HEK293T (cell line): Measurements from ENCODE around the gene HMGN1.

Experiments
- CTCF ChIA-PET: fragments of 350-600 bp; formaldehyde crosslinking; extraction: SDS; loops from one replicate; lab custom pipeline; 2021; ENCODE audit warnings: antibody characterized with exemption, inconsistent platforms; lab: Yijun Ruan, JAX
- POLR2A ChIA-PET: fragments of 350-600 bp; formaldehyde crosslinking; extraction: SDS; loops from one replicate; lab custom pipeline; 2020; ENCODE audit warnings: antibody characterized with exemption, inconsistent platforms; lab: Yijun Ruan, JAX
- DNase-seq: peaks from one replicate; pipeline ENCODE4 v3.0.0; 2012; ENCODE audit warnings: mixed read lengths; ENCODE audit errors: extremely low spot score
- ARNT ChIP-seq: fragments of 450-650 bp; IDR thresholded peaks from 2 replicates; pipeline ENCODE4 v1.6.1; 2017; ENCODE audit warnings: mild to moderate bottlenecking
- BHLHE40 ChIP-seq: fragments of 450-650 bp; IDR thresholded peaks from 2 replicates; pipeline ENCODE4 v1.6.1; 2016; ENCODE audit warnings: mild to moderate bottlenecking, moderate library complexity, borderline replicate concordance
- CTBP1 ChIP-seq: fragments of 450-650 bp; IDR thresholded peaks from 2 replicates; pipeline ENCODE4 v1.6.1; 2016; ENCODE audit warnings: borderline replicate concordance
- ELF4 ChIP-seq: fragments of 450-650 bp; IDR thresholded peaks from 2 replicates; pipeline ENCODE4 v1.6.1; 2017; ENCODE audit warnings: antibody characterized with exemption
- FOXA1 ChIP-seq: fragments of 450-650 bp; IDR thresholded peaks from 2 replicates; pipeline ENCODE4 v1.6.1; 2016; ENCODE audit warnings: mild to moderate bottlenecking
- FOXM1 ChIP-seq: fragments of 450-650 bp; IDR thresholded peaks from 2 replicates; pipeline ENCODE4 v1.6.1; 2017; ENCODE audit warnings: mild to moderate bottlenecking, borderline replicate concordance
- HDGF ChIP-seq: fragments of 450-650 bp; IDR thresholded peaks from 2 replicates; pipeline ENCODE4 v1.6.1; 2017; ENCODE audit warnings: antibody characterized with exemption, borderline replicate concordance
- L3MBTL2 ChIP-seq: fragments of 450-650 bp; conservative IDR thresholded peaks from 2 replicates; pipeline ENCODE4 v1.6.1; 2016; ENCODE audit warnings: mild to moderate bottlenecking
- LEF1 ChIP-seq: fragments of 450-650 bp; IDR thresholded peaks from 2 replicates; pipeline ENCODE4 v1.6.1; 2017; ENCODE audit warnings: mild to moderate bottlenecking, borderline replicate concordance
- PKNOX1 ChIP-seq: fragments of 450-650 bp; IDR thresholded peaks from 2 replicates; pipeline ENCODE4 v1.6.1; 2016
- SP1 ChIP-seq: fragments of 450-650 bp; IDR thresholded peaks from 2 replicates; pipeline ENCODE4 v1.6.1; 2017
- TARDBP ChIP-seq: fragments of 450-650 bp; IDR thresholded peaks from 2 replicates; pipeline ENCODE4 v1.6.1; 2016
- ZNF384 ChIP-seq: fragments of 450-650 bp; IDR thresholded peaks from 2 replicates; pipeline ENCODE4 v1.6.1; 2016

The HMGN1 gene

GRCh38 chr21:39300587-39300986 is 48.3 kb downstream of the HMGN1 start:
- DNase-seq = no peak
- ChIA-PET POLR2A (interaction anchor here (1.0 to 2.5 kb wide), 2 partner anchors 12 to 87 kb away, joined by 3 to 10 read pairs; partner anchors contain the start of gene BRWD1), CTCF (no interaction called here)
- TF ChIP-seq FOXA1 = no peak
- no peak for TF ChIP-seq HDGF
- TF ChIP-seq ARNT = no peak
- no peak for TF ChIP-seq TARDBP
- TF ChIP-seq L3MBTL2 = no peak

- POLR2A ChIA-PET = interaction anchor here (1.0 kb wide), 1 partner anchor 51 kb away, joined by 3 read pairs; no protein-coding TSS in a partner anchor
These were observed 52.0 kb downstream of the HMGN1 start for GRCh38 chr21:39296891-39297290.

More at GRCh38 chr21:39296891-39297290, 52.0 kb downstream of the HMGN1 start:
- TF ChIP-seq TARDBP = no peak
- no peak for TF ChIP-seq BHLHE40
- no peak for TF ChIP-seq CTBP1
- no peak for TF ChIP-seq ARNT
- TF ChIP-seq SP1 = no peak
- no peak for TF ChIP-seq FOXM1
- TF ChIP-seq LEF1 = no peak
- no peak for TF ChIP-seq FOXA1
- TF ChIP-seq ZNF384 = no peak
- no peak for TF ChIP-seq ELF4
- no peak for TF ChIP-seq PKNOX1
- TF ChIP-seq L3MBTL2 = no peak
- CTCF ChIA-PET = no interaction called here
- DNase-seq = no peak
